GM21381 (cell line): Measurements from ENCODE around the gene UQCC2.

Experiments used
- ATAC-seq: cut with Tn5 transposase; IDR thresholded peaks from one replicate; pipeline ENCODE4 v1.9.1; 2021; ENCODE audit warnings: mild to moderate bottlenecking, moderate library complexity; ENCODE audit not compliant: unreplicated experiment

UQCC2 gene

DNA sequence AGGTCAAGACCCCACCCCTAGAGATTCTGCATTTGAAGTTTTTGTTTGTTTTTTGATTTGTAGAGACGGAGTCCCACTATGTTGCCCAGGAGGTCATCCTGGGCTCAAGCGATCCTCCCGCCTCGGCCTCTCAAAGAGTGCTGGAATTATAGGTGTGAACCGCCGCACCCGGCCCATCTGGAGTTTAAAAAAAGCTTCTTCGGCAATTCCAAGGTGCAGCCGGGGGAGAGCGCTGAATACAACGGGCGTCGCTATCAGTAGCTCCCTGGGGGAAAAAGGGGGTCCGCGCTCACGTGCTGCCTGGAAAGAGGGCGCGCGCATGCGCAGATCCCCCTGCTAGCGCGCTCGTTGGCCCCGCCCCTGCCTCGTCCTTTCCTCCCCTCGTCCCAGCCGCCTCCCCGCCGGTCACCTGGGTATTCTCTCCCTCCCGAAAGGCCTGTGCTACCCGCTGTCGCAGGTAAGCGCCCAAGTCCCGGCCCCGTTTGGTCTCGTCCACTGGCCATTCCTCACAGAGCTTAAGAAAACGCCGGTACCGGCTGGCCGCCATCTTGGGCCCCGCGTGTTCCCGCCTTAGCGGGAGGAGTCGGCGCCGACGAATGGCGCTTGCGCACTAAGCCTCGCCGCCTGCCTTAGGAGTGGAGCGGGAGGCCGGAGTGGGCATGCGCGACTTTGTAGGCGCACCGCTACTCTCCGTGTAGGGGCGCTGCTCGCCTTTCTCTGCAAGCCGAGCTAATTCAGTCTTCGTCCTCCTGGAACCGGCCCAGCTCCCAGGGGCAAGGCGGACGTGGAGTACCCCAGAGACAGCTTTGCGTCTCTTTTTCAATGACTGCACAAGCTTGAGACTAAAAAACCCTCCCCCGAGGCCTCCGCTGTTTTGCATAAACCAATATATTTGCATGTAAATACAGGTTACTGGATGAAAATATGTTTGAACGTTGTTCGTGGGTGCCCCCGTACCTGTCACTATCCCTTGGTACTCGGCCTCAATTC, at the start of gene UQCC2:
Gene UQCC2, minus strand, starts transcription at position 561 of the 990 bp plus-strand sequence. Its CDS starts 14 bp downstream, at position 547.
- peak; percentile 90 for ATAC-seq

GRCh38 chr6:33759887-33760629, 48.6 kb upstream of the UQCC2 start:
- ATAC-seq, result no peak

GRCh38 chr6:33758815-33759216, 47.3 kb upstream of the UQCC2 start:
- no peak for ATAC-seq

GRCh38 chr6:33757906-33758305, 46.4 kb upstream of the UQCC2 start:
- no peak for ATAC-seq

GRCh38 chr6:33757113-33757512, 45.6 kb upstream of the UQCC2 start:
- no peak for ATAC-seq

DNA sequence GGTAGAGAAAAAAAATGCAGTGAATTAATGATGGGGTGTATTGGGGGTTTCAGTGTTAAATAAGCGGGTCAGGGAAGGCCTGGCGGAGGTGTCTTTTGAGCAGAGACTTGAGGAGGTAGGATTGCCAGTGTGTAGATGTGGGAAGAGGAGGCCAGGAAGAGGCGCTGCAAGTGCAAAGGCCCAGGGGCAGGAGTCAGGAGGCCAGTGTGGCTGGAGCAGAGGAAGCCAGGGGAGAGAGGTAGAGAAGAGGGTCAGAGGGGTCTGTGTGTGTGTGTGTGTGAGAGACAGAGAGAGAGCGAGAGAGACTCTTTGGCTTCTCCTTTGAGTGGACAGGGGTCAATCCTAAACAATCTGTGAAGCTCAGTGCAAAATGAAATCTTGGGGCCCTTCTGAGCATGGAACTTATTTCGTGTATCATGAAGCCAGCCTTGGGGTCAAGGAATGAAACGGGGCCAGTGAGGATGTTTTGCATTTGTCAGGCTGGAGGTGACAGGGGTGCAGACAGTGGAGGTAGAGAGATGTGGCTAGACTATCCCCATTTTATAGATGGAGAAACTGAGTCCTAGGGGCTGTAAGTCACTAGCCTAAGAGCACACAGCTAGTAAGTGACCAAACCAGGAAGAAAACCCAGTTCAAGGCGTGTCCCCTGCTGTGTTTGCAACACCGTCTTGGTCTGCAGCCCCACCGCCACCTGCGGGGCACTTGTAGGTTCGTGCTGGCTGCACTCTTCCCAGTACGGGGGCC, 44.9 kb upstream of the UQCC2 start:
- no peak for ATAC-seq

DNA sequence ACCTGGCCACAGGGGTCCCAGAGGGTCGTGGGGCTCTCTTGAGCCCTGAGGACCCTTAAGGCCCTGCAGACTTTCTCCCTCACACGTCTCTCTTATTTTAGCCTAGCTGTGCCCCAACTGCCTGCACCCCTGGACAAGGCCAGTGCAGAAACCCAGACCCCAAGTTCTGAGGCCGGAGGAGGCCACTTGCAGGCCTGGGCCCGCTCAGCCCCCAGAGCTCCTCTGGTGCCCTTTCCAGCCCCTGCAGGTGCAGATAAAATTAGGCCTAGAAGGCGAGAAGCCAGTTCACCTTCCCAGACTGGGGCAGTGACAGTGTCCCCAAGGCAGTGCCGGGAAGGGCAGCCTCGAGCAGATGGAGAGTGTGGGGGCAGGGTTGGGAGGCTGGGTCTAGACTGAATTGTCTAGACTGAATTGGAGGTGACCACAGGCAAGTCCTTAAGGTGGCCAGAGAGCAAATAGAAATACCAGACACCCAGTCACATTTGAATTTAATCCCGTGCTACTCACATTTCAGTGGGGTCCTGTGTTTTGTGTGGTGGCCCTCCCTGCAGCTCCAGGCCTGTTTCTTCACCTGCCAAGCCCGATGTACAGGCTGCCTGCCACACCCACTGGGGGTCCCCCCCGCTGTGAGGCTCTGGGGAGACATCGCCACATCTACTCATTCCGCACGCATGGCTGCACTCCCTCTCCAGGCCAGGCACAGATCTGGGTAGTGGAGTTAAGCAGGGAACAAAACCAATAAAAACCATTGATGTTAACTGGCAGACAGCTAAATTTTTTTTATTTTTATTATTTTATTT, 43.8 kb upstream of the UQCC2 start:
- no peak for ATAC-seq

DNA sequence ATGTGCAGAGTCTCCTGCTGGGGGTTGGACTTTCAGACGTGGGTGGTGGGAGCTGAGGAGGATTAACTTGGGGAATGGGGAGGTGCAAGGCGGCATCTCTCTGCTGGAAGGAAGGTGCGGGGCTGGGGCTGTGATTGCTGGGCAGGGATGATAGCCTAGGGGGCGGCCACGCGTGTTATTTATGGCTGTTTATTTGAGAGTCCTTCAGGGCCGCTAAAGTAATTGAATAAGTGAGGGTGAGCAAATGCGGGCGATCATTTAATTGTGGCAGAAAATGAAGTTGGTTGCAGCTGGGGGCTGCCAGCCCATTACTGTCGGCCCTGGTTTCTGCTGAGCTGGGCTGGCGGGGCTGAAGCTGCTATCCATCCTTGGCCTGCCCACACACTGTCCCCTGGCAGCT, 42.7 kb upstream of the UQCC2 start:
- ATAC-seq, result no peak

- no peak for ATAC-seq
Observed at GRCh38 chr6:33752646-33753015, 41.1 kb upstream of the UQCC2 start.

DNA sequence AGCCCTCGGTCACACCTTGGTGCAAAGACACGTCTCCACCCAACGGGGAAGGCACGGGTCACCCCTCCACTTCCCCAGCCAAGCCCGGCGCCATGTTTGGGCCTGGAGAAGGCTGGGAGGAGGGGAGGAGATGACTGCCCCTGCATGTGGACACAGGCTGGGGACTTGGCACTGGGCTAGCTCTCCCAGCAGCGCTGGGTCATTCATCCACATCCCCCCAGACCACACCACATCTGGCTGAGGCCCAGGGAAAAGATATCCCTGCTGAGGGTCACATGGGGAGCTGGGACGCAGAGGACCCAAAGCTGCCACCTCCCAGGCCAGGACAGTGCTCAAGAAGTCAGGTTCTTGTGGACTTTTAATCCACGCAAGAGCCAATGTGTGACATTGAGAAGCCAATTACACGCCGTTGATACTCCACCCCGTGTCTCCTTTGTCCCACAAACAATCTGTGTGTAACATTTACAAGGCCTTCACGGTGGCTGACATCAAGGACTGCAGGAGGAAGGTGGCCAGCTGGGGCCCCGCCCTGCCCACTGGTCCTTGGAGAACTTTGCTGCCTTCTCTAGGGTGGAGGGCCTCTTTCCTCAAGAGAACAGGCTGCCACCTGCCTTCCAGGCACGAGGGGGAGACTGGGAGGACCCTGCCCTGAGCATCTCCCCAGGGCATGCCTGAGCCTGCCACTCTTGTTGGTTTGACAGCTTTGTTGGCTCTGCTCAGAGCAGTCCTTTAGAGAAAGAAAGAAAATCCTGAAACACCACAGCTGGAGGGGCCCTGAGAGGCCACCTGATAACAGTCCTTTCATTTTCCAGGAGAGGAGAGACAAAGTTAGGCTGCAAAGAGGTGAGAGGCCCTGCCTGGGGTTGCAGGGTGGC, 40.5 kb upstream of the UQCC2 start:
- ATAC-seq, result no peak

GRCh38 chr6:33750244-33750991, 38.9 kb upstream of the UQCC2 start:
- no peak for ATAC-seq

DNA sequence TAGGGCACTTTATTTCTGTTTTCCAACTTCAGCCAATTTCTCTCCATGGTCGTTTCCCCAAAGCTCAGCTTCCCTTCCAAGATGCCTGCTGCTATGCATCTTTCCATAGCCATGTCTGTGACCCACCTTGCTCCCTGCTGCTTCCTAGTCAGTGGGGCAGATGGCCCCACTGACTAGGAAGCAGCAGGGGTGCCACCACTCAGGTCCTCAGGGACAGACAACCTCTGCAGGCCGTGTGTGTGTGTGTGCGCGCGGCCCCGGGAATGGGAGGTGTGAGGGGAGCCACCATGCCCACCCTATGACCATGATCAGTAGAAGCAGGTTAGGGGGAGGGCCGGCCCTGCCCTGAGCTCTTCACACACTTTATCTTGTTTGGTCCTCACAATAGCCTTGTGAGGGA, 37.9 kb upstream of the UQCC2 start:
- ATAC-seq, result no peak

DNA sequence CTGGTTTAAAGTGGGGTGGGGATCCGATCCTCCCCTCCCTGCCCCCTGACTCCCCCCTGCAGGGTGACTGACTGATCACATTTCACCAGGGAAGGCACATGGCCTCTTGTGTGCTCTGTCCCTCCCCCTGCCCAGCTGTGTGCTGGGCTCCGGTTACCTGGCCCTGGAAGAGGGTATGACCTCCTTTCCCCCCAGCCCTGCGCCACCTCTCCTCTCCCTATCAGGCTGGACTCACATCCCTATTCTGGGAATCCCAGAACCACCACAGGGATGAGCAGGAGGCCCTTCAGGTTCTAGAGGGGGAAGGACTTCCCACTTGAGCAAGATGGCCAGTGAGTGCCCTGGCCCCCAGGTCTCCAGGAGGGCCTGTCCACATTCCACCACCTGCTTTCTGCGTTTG, 37.3 kb upstream of the UQCC2 start:
- ATAC-seq, result no peak

DNA sequence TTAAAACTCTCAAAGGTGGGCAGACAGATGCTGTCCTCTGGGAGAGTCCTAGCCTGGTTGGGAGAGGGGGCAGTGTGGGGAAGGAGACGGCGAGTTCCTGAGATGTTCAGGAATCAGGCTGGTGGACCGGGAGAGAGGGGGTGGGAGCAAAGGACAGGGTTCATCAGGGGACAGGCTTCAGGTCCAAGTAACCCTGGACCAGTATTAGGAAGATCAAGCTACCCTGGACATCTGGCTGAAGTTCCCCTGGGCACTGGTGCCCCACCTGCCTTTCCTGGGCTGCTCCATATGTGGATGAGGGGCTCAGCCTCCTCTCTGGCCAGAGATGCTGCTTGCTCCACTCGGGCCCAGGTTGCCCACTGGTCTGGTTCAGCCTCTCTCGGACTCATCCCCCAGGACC, 36.3 kb upstream of the UQCC2 start:
- no peak for ATAC-seq

- ATAC-seq, result no peak
Observed at GRCh38 chr6:33746651-33747100, 35.2 kb upstream of the UQCC2 start, which contains the start of gene IP6K3. Gene IP6K3 (minus strand): TSS chr6:33746905. CDS start chr6:33735476, 11,429 bp downstream.

DNA sequence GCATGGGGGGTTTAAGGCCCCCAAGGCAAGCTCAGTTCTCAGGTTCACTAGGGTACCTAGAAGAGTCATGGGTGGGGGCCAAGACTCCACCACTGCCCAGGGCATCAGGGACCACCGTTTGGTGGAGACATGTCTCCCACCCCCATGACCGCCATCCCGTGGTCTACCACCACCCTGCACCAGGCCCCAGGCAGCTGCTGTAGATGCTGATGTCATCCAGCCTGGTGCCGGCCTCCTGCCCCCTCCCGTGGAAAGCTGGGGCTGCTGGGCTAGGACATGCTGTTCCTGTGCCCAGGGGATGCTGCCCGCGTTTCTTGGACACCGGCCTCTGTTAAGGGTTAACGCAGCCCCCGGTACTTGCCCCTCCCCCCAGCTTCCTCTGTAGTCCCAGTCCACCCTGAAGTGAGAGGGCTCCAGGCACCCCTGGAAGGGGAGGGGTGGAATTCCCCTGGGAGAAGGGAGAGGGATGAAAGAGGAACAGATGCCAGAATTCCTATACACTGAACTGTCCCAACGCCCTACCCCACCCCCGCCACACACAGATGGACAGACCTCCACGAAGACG, 34.6 kb upstream of the UQCC2 start:
- no peak for ATAC-seq

DNA sequence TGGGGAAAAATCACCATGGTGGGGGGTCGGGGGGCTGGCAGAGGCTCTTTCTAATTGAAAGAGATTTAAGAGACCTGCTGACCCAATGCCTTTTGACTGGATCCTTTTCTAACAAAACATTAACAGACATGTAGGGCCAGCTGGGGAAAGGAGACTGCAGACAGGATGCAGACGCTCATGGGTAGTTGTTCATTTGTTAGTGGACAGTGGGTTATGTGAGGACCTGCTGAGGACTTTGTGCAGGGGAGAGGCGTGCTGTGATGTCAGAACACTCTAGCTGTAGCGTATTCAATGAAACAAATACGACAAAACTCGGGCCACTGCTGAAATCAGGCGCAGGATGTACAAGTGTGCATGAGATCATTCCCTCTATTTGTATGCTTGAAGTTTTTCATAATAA, 34.0 kb upstream of the UQCC2 start:
- ATAC-seq, result no peak

GRCh38 chr6:33744895-33745546, 33.5 kb upstream of the UQCC2 start:
- no peak for ATAC-seq
